Frontal cortex (tissue), 4 donors: ENCODE measurements around the gene SLCO3A1. TPM values are rescaled to one million over a fixed set of nuclear protein-coding genes. Genes with fewer than 3 reads are reported as not detected.

Experiments used
- DNase-seq, 2 donors: peaks; one replicate each; pipeline ENCODE4 v3.0.0; 2012; ENCODE audit warnings: low spot score in 2 of 2
- FAIRE-seq: peaks from 2 replicates; lab custom pipeline; 2012; peaks lifted over from hg19 to GRCh38; lab: Jason Lieb, UNC
- total RNA-seq: library from RNA; depleted of rRNA; stranded (reverse); fragments of >200 nt; gene quantifications from one replicate; pipeline ENCODE4 v1.2.3, GENCODE V29; 2014
- donor health status: control.
- donor health status: control.
- donor health status: control.

SLCO3A1 gene
- total RNA-seq, 1 donor from 2014 or later: 9.8 TPM

- DNase-seq (no peak), FAIRE-seq (no peak)
These were observed 165.2 kb downstream of the SLCO3A1 start for GRCh38 chr15:92018535-92019239.

GRCh38 chr15:92019706-92020105 is 166.2 kb downstream of the SLCO3A1 start:
- DNase-seq: no peak
- FAIRE-seq: no peak

- DNase-seq (no peak), FAIRE-seq (no peak)
These were observed 166.7 kb downstream of the SLCO3A1 start for GRCh38 chr15:92020207-92020606.

GRCh38 chr15:92020804-92021203 is 167.3 kb downstream of the SLCO3A1 start:
- no peak for FAIRE-seq
- no peak for DNase-seq

- DNase-seq: no peak
- no peak for FAIRE-seq
These were observed 168.3 kb downstream of the SLCO3A1 start for GRCh38 chr15:92021792-92022191.

- DNase-seq (no peak), FAIRE-seq (no peak)
These were observed 170.5 kb downstream of the SLCO3A1 start for GRCh38 chr15:92023965-92024364.

GRCh38 chr15:92025706-92026270 is 172.3 kb downstream of the SLCO3A1 start:
- FAIRE-seq (no peak), DNase-seq (no peak)

- DNase-seq (no peak), FAIRE-seq (no peak)
These were observed 174.8 kb downstream of the SLCO3A1 start for GRCh38 chr15:92028389-92028724.

GRCh38 chr15:92029767-92030166 is 176.3 kb downstream of the SLCO3A1 start:
- FAIRE-seq (no peak), DNase-seq (no peak)

- no peak for FAIRE-seq
These were observed 179.8 kb downstream of the SLCO3A1 start for GRCh38 chr15:92033314-92033713.

GRCh38 chr15:92033723-92034122 is 180.2 kb downstream of the SLCO3A1 start:
- DNase-seq (no peak), FAIRE-seq (no peak)

More at GRCh38 chr15:92033314-92033713, 179.8 kb downstream of the SLCO3A1 start:
- DNase-seq: no peak

- FAIRE-seq (no peak), DNase-seq (no peak)
These were observed 180.7 kb downstream of the SLCO3A1 start for GRCh38 chr15:92034227-92034626.

- FAIRE-seq (no peak), DNase-seq (no peak)
These were observed 182.0 kb downstream of the SLCO3A1 start for GRCh38 chr15:92035551-92035950.

- FAIRE-seq (no peak), DNase-seq (no peak)
These were observed 182.5 kb downstream of the SLCO3A1 start for GRCh38 chr15:92035961-92036360.

GRCh38 chr15:92037491-92037890 is 184.0 kb downstream of the SLCO3A1 start:
- DNase-seq (no peak), FAIRE-seq (no peak)

GRCh38 chr15:92040350-92040749 is 186.8 kb downstream of the SLCO3A1 start:
- no peak for FAIRE-seq
- DNase-seq: no peak

GRCh38 chr15:92041371-92041770 is 187.9 kb downstream of the SLCO3A1 start:
- FAIRE-seq (no peak), DNase-seq (no peak)

GRCh38 chr15:92043283-92043682 is 189.8 kb downstream of the SLCO3A1 start:
- DNase-seq (no peak), FAIRE-seq (no peak)

GRCh38 chr15:92044203-92044909 is 190.8 kb downstream of the SLCO3A1 start:
- FAIRE-seq: no peak
- DNase-seq: no peak

- FAIRE-seq: no peak
- DNase-seq: no peak
These were observed 194.4 kb downstream of the SLCO3A1 start for GRCh38 chr15:92047900-92048299.

GRCh38 chr15:92048739-92049138 is 195.2 kb downstream of the SLCO3A1 start:
- FAIRE-seq: no peak
- DNase-seq: no peak
